GM12878 (cell line): Measurements from ENCODE around the gene JMJD7. TPM values are rescaled to one million over a fixed set of nuclear protein-coding genes. Genes with fewer than 3 reads are reported as not detected.

ENCODE experiments used
- ATAC-seq: fragments of 200-7000 bp; cut with Tn5 transposase; 3 replicates; pipeline ENCODE4 v1.9.1; 2020; ENCODE audit warnings: mild to moderate bottlenecking, moderate library complexity
- BruUV-seq: library from RNA; stranded (reverse); fragments of 400-500 nt; replicated peaks from 2 replicates; lab custom pipeline; 2021; lab: Mats Ljungman, UMichigan
- CTCF ChIA-PET: fragments of 300-600 bp; sonication (Branson Sonifier 250); formaldehyde crosslinking; extraction: SDS; loops from one replicate; lab custom pipeline; 2021; ENCODE audit warnings: inconsistent platforms; lab: Yijun Ruan, JAX
- POLR2A ChIA-PET: fragments of 350-600 bp; formaldehyde crosslinking; extraction: SDS; loops from one replicate; lab custom pipeline; 2021; ENCODE audit warnings: inconsistent platforms; lab: Charles Lee
- RAD21 ChIA-PET: fragments of 300-600 bp; sonication (Branson Sonifier 250); formaldehyde crosslinking; loops from one replicate; lab custom pipeline; 2023; ENCODE audit warnings: antibody characterized with exemption; ENCODE audit not compliant: unreplicated experiment; lab: Charles Lee
- SMC1A ChIA-PET: fragments of 300-600 bp; sonication (Branson Sonifier 250); formaldehyde crosslinking; loops from one replicate; lab custom pipeline; 2023; ENCODE audit not compliant: unreplicated experiment, uncharacterized antibody; lab: Charles Lee
- DNase-seq: peaks from one replicate; pipeline ENCODE4 v3.0.0-alpha.2; 2011; ENCODE audit warnings: low read depth, low spot score
- FAIRE-seq: peaks from 3 replicates; lab custom pipeline; 2011; peaks lifted over from hg19 to GRCh38; lab: Jason Lieb, UNC
- H2AFZ ChIP-seq: 2 replicates; pipeline ENCODE4 v1.6.0; 2011; ENCODE audit warnings: low read depth, low read length, control low read depth; ENCODE audit not compliant: control insufficient read depth
- H3K27ac ChIP-seq: 2 replicates; pipeline ENCODE4 v1.5.1; 2011; ENCODE audit warnings: control low read depth; ENCODE audit not compliant: control insufficient read depth, insufficient read depth
- H3K27me3 ChIP-seq, 2 experiments: replicated peaks in 1 of 2; 2 replicates each; pipeline versions ENCODE4 v1.6.0 to v1.6.1; 2011; ENCODE audit warnings: low read length in 1 of 2; ENCODE audit not compliant: control insufficient read depth in 2 of 2, insufficient read depth in 2 of 2
- H3K36me3 ChIP-seq, 2 experiments: 2 replicates each; pipeline ENCODE4 v1.5.1; 2011; ENCODE audit warnings: low read length in 1 of 2; ENCODE audit not compliant: control insufficient read depth in 2 of 2, insufficient read depth in 2 of 2
- H3K4me1 ChIP-seq: 2 replicates; pipeline ENCODE4 v1.6.1; 2011; ENCODE audit warnings: mild to moderate bottlenecking, low read length, moderate library complexity, mixed read lengths; ENCODE audit not compliant: control insufficient read depth, insufficient read depth
- H3K4me2 ChIP-seq: 2 replicates; pipeline ENCODE4 v1.6.0; 2011; ENCODE audit warnings: control low read depth; ENCODE audit not compliant: control insufficient read depth, insufficient read depth
- H3K4me3 ChIP-seq: fragments of 200-600 bp; sonication (generic); 2 replicates; pipeline ENCODE4 v1.5.1; 2016
- H3K79me2 ChIP-seq: 2 replicates; pipeline ENCODE4 v1.6.0; 2011; ENCODE audit warnings: low read length; ENCODE audit not compliant: control insufficient read depth, insufficient read depth
- H3K9ac ChIP-seq: 2 replicates; pipeline ENCODE4 v1.8.0; 2011; ENCODE audit warnings: low read length, control low read depth, mixed read lengths; ENCODE audit not compliant: control insufficient read depth, insufficient read depth
- H3K9me3 ChIP-seq: replicated peaks from 3 replicates; pipeline ENCODE4 v1.5.1; 2011; ENCODE audit warnings: mild to moderate bottlenecking, low read length; ENCODE audit not compliant: control insufficient read depth, insufficient read depth
- H4K20me1 ChIP-seq: 2 replicates; pipeline ENCODE4 v1.6.0; 2011; ENCODE audit not compliant: control insufficient read depth, insufficient read depth
- ATF7 ChIP-seq: fragments of 450-650 bp; IDR thresholded peaks from 2 replicates; pipeline ENCODE4 v1.6.1; 2016; ENCODE audit warnings: low read depth, mild to moderate bottlenecking
- CEBPB ChIP-seq, 2 experiments: fragments of 150-350 bp in 1 of 2; IDR thresholded peaks; 2 replicates each; pipeline ENCODE4 v1.6.1; 2012 to 2014; ENCODE audit warnings: low read depth in 2 of 2, low read length in 2 of 2, borderline replicate concordance in 1 of 2, inconsistent platforms in 1 of 2
- CEBPZ ChIP-seq: fragments of 150-350 bp; IDR thresholded peaks from 2 replicates; pipeline ENCODE4 v1.6.1; 2016; ENCODE audit warnings: low read depth, low read length
- EZH2 ChIP-seq: IDR thresholded peaks from 2 replicates; pipeline ENCODE4 v1.6.1; 2012; ENCODE audit warnings: low read depth, mild to moderate bottlenecking, control low read depth, inconsistent platforms, low read length, borderline replicate concordance; ENCODE audit not compliant: control insufficient read depth
- NFXL1 ChIP-seq: fragments of 450-650 bp; IDR thresholded peaks from 2 replicates; pipeline ENCODE4 v1.6.1; 2017; ENCODE audit warnings: antibody characterized with exemption, mild to moderate bottlenecking, borderline replicate concordance
- SREBF2 ChIP-seq: IDR thresholded peaks from 2 replicates; pipeline ENCODE4 v1.6.1; 2012; ENCODE audit warnings: mild to moderate bottlenecking, low read length
- SUPT20H ChIP-seq: IDR thresholded peaks from 2 replicates; pipeline ENCODE4 v1.6.1; 2011; ENCODE audit warnings: low read depth, mild to moderate bottlenecking, low read length, moderate library complexity, borderline replicate concordance; ENCODE audit not compliant: control insufficient read depth
- TAF1 ChIP-seq: IDR thresholded peaks from 2 replicates; pipeline ENCODE4 v1.6.1; 2011; ENCODE audit warnings: mild to moderate bottlenecking, low read depth, low read length, borderline replicate concordance
- TCF3 ChIP-seq: IDR thresholded peaks from 2 replicates; pipeline ENCODE4 v1.6.1; 2012; ENCODE audit warnings: low read depth, mild to moderate bottlenecking, low read length, borderline replicate concordance; ENCODE audit not compliant: insufficient read depth
- YY1 ChIP-seq: IDR thresholded peaks from 2 replicates; pipeline ENCODE4 v1.6.1; 2011; ENCODE audit warnings: low read depth, mild to moderate bottlenecking, low read length
- WGBS: methylation state at CpG from one replicate; pipeline ENCODE4 v1.1.6; 2016; ENCODE audit warnings: low lambda C conversion rate; ENCODE audit not compliant: insufficient replicate concordance, insufficient coverage; ENCODE audit errors: missing lambda C conversion rate; 5-methylcytosine and 5-hydroxymethylcytosine counted together
- in situ Hi-C: fragments of 300-500 bp; cut with MboI; formaldehyde crosslinking; loops from 9 replicates; pipeline ENCODE4 v1.14.3; 2018; ENCODE audit warnings: mixed read lengths
- intact Hi-C: fragments of 100-400 bp; cut with micrococcal nuclease; formaldehyde crosslinking; loops from one replicate; pipeline ENCODE4 v1.14.2; 2022; ENCODE audit not compliant: unreplicated experiment
- polyA plus RNA-seq, 11 experiments: library from polyadenylated mRNA; depleted of rRNA in 4 of 11; unstranded in 6 of 11; stranded (reverse) in 5 of 11; fragments of >200 nt; fragmentation: Nextera tagmentation in 4 of 11; fragmentation: Illumina TruSeq in 1 of 11; extraction: Ambion mirVana in 4 of 11; extraction: Trizol in 1 of 11; gene quantifications; 1 replicate in 1 of 11; 2 replicates in 10 of 11; pipeline versions ENCODE4 v1.2.1 to v1.2.3, GENCODE V29; 2011 to 2016; ENCODE audit warnings: inconsistent platforms in 2 of 11, missing spikeins in 2 of 11, low read depth in 1 of 11
- total RNA-seq, 4 experiments: library from RNA; depleted of rRNA in 3 of 4; stranded (reverse); fragments of >200 nt in 3 of 4; fragmentation: Illumina TruSeq in 1 of 4; extraction: Trizol in 1 of 4; gene quantifications; 2 replicates each; pipeline versions ENCODE4 v1.2.1 to v1.2.3, GENCODE V29; 2013 to 2021
- TF ChIP-seq, protein P1 (sequence below): IDR thresholded peaks from 2 replicates; pipeline ENCODE4 v1.6.1; 2011; ENCODE audit warnings: mild to moderate bottlenecking, low read depth, low read length, moderate library complexity; ENCODE audit not compliant: insufficient replicate concordance
- TF ChIP-seq, protein P2 (sequence below): IDR thresholded peaks from 2 replicates; pipeline ENCODE4 v1.6.1; 2012; ENCODE audit warnings: low read depth, low read length, improper control_type of control experiment

Gene JMJD7
- total and polyA plus RNA-seq, 10 of the 15 experiments (the other 5 are each of a cell fraction or from before 2014, with no cell fraction given) = 0.79 to 12.2 (median 6.5) TPM

DNA sequence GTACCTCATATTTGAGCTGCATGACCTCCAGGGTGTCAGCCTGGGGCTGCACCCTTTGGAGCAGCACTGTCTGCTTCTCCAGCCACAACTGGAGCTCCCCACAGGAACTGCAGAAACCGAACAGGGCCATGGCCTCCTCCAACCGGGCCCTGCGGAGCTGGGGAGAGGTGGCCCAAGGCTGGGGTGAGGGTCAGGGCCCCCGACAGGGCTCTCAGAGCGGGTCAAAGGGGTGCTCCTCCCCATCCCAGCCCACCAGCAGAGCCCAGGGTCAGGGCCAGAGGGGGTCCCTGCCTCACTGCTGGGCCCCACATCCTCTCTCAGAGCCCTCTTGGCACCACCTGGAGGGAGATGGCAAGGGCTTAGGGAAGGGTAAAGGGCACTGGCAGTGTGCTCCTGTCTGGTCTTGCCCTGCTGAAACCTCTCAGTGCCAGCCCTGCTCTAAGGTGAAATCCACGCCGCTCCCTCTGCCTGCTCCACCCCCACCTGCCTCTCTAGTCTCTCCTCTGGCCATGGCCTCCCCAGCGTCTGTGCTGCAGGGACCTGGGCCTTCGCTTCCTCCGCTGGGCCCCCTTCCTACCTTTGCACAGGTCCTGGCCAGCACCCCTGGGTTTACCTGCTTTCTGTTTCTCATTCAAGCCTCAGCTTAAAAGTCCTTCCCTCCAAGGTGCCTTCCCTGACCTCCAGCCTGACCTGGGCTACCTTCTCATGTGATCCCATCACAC, 52.4 kb downstream of the JMJD7 start:
- no peak overlapping the region for H3K9ac ChIP-seq
- no peak for DNase-seq
- ATAC-seq = no peak
- FAIRE-seq = no peak
- no peak overlapping the region for H2AFZ ChIP-seq
- TF ChIP-seq CEBPB (IDR thresholded peaks at IDR 0.05; ENCODE audit: borderline replicate concordance in 1 of 2, low read depth in 2 of 2, low read length in 2 of 2) = no peak
- TF ChIP-seq, protein P1, sequence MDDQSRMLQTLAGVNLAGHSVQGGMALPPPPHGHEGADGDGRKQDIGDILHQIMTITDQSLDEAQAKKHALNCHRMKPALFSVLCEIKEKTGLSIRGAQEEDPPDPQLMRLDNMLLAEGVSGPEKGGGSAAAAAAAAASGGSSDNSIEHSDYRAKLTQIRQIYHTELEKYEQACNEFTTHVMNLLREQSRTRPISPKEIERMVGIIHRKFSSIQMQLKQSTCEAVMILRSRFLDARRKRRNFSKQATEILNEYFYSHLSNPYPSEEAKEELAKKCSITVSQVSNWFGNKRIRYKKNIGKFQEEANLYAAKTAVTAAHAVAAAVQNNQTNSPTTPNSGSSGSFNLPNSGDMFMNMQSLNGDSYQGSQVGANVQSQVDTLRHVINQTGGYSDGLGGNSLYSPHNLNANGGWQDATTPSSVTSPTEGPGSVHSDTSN = no peak
- no peak for TF ChIP-seq NFXL1
- no peak for TF ChIP-seq SUPT20H
- no peak for TF ChIP-seq YY1
- TF ChIP-seq, protein P2, sequence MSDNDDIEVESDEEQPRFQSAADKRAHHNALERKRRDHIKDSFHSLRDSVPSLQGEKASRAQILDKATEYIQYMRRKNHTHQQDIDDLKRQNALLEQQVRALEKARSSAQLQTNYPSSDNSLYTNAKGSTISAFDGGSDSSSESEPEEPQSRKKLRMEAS = no peak
- no peak for TF ChIP-seq CEBPZ
- no peak for TF ChIP-seq EZH2
- no peak for TF ChIP-seq TCF3
- no peak for TF ChIP-seq SREBF2
- no peak for TF ChIP-seq TAF1
- TF ChIP-seq ATF7 = no peak
- 53% methylated on average over 10 of the region's 10 CpGs for WGBS
- intact Hi-C loops = no loop called here
- ChIA-PET POLR2A (no interaction called here), SMC1A (no interaction called here), CTCF (interaction anchor here (0.7 kb wide), 1 partner anchor 32 kb away, joined by 3 read pairs; no protein-coding TSS in a partner anchor), RAD21 (interaction anchor here (1.3 kb wide), 1 partner anchor 104 kb away, joined by 3 read pairs; no protein-coding TSS in a partner anchor)
- no peak overlapping the region for H3K4me3 ChIP-seq
- no peaks in the 10 kb centered on the region for H3K4me1 ChIP-seq
- no peaks in the 10 kb centered on the region for H4K20me1 ChIP-seq
- no peaks in the 10 kb centered on the region for H3K79me2 ChIP-seq
- no peak overlapping the region for H3K4me2 ChIP-seq
- H3K9me3 ChIP-seq = no peaks in the 10 kb centered on the region
- peaks cover 0 to 2% of the 10 kb centered on the region in 2 experiments; a peak in 2 of 4 replicates for H3K27me3 ChIP-seq
- no peaks in the 10 kb centered on the region for H3K36me3 ChIP-seq
- no TSS peak for BruUV-seq
- in situ Hi-C loops = no loop called here
- no peak overlapping the region for H3K27ac ChIP-seq
